ENCODE results near the gene PRR14L.

GRCh38 chr22:31742115-31742514 lies 7.8 kb downstream of the PRR14L start:
- TF ChIP-seq POLR2AphosphoS5 (IDR thresholded peaks at IDR 0.05; ENCODE audit: borderline replicate concordance, low read depth, low read length): no peak
- no peak for TF ChIP-seq EZH2 (IDR thresholded peaks at IDR 0.05)
- TF ChIP-seq FOXP2 (optimal IDR thresholded peaks at IDR 0.05; ENCODE audit: control extremely low read depth, extremely low read length, insufficient read depth): no peak

All from SK-N-MC (cell line).